Astrocyte of the spinal cord (primary cell): ENCODE measurements around the gene PMEPA1.
A peak's percentile ranks its signal among the peaks of the same experiment; 100 is the strongest.

Experiments
- DNase-seq: peaks from one replicate; pipeline ENCODE4 v3.0.0; 2011; ENCODE audit warnings: low read depth, low spot score
- H3K4me3 ChIP-seq: 2 replicates; pipeline ENCODE4 v1.5.1; 2011; ENCODE audit warnings: low read depth, mild to moderate bottlenecking, low read length, moderate library complexity
- CTCF ChIP-seq: IDR thresholded peaks from 2 replicates; pipeline ENCODE4 v1.5.1; 2012; ENCODE audit warnings: low read depth, mild to moderate bottlenecking, low read length, inconsistent platforms
- in situ Hi-C: cut with HindIII; loops from 2 replicates; pipeline ENCODE4 v1.10.0; 2017; ENCODE audit warnings: low sequenced_read_pairs

Gene PMEPA1

GRCh38 chr20:57693670-57694329 lies 16.0 kb downstream of the PMEPA1 start:
- no peak overlapping the region for H3K4me3 ChIP-seq
- no peak for DNase-seq
- in situ Hi-C loops, result no loop called here
- TF ChIP-seq CTCF, result no peak

- in situ Hi-C loops, result no loop called here
- DNase-seq, result peak; percentile 61
- no peak overlapping the region for H3K4me3 ChIP-seq
- peak; percentile 29 for TF ChIP-seq CTCF
These were observed 16.7 kb downstream of the PMEPA1 start for GRCh38 chr20:57693002-57693582.

- no peak for TF ChIP-seq CTCF
- in situ Hi-C loops, result no loop called here
These were observed 17.4 kb downstream of the PMEPA1 start for GRCh38 chr20:57692393-57692792.

GRCh38 chr20:57691699-57692098 lies 18.1 kb downstream of the PMEPA1 start:
- in situ Hi-C loops, result no loop called here
- DNase-seq, result no peak
- no peak for TF ChIP-seq CTCF
- no peak overlapping the region for H3K4me3 ChIP-seq

More at GRCh38 chr20:57692393-57692792, 17.4 kb downstream of the PMEPA1 start:
- no peak for DNase-seq
- no peak overlapping the region for H3K4me3 ChIP-seq

- DNase-seq, result no peak
- TF ChIP-seq CTCF, result no peak
- no peak overlapping the region for H3K4me3 ChIP-seq
- in situ Hi-C loops, result no loop called here
These were observed 19.3 kb downstream of the PMEPA1 start for GRCh38 chr20:57690525-57690924.

GRCh38 chr20:57689745-57690481 lies 19.9 kb downstream of the PMEPA1 start:
- no peak overlapping the region for H3K4me3 ChIP-seq
- in situ Hi-C loops, result no loop called here
- no peak for TF ChIP-seq CTCF
- no peak for DNase-seq
